Left ventricle myocardium inferior (tissue), 1 donor: ENCODE results near the gene STIM1. TPM values are rescaled to one million over a fixed set of nuclear protein-coding genes. Genes with fewer than 3 reads are reported as not detected.

Experiments
- DNase-seq: peaks from one replicate; pipeline ENCODE4 v3.0.0-alpha.2; 2020
- H3K27ac ChIP-seq: fragments of 200-600 bp; replicated peaks from 2 replicates; pipeline ENCODE4 v1.8.0; 2021
- H3K27me3 ChIP-seq: fragments of 200-600 bp; 2 replicates; pipeline ENCODE4 v1.8.0; 2021; ENCODE audit warnings: low read depth
- H3K36me3 ChIP-seq: fragments of 200-600 bp; 2 replicates; pipeline ENCODE4 v1.8.0; 2021
- H3K4me1 ChIP-seq: fragments of 200-600 bp; 2 replicates; pipeline ENCODE4 v1.8.0; 2021
- H3K4me3 ChIP-seq: fragments of 200-600 bp; 2 replicates; pipeline ENCODE4 v1.8.0; 2021; ENCODE audit warnings: mild to moderate bottlenecking, moderate library complexity
- H3K9me3 ChIP-seq: fragments of 200-600 bp; replicated peaks from 2 replicates; pipeline ENCODE4 v1.8.0; 2021
- CTCF ChIP-seq: fragments of 200-600 bp; IDR thresholded peaks from 2 replicates; pipeline ENCODE4 v1.8.0; 2021; ENCODE audit warnings: antibody characterized with exemption, mild to moderate bottlenecking, borderline replicate concordance
- intact Hi-C: fragments of 100-400 bp; cut with micrococcal nuclease; formaldehyde crosslinking; loops from one replicate; pipeline ENCODE4 v1.11.0; 2022
- total RNA-seq: library from RNA; stranded (reverse); fragmentation: NEBNext Ultra II Directional; extraction: Animal tissue kit (Norgen Biotek cat#: 25700); gene quantifications from one replicate; pipeline ENCODE4 v1.2.1, GENCODE V29; 2021
- donor health status: DM: no; HTN: yes; CAD: no; lungs with severe emphysema.

STIM1 gene
- total RNA-seq, 1 donor from 2014 or later = 32.0 TPM

GRCh38 chr11:3967695-3968094 is 112.2 kb downstream of the STIM1 start:
- H3K36me3 ChIP-seq = peaks cover 8% of the 10 kb centered on the region
- H3K27ac ChIP-seq = no peak overlapping the region
- peaks cover 9% of the 10 kb centered on the region for H3K4me1 ChIP-seq
- no peak for TF ChIP-seq CTCF
- no peaks in the 10 kb centered on the region for H3K9me3 ChIP-seq
- H3K27me3 ChIP-seq = no peaks in the 10 kb centered on the region
- intact Hi-C loops = no loop called here
- no peak overlapping the region for H3K4me3 ChIP-seq
- no peak for DNase-seq

GRCh38 chr11:3969200-3969599 is 113.7 kb downstream of the STIM1 start:
- intact Hi-C loops = no loop called here
- no peak overlapping the region for H3K27ac ChIP-seq

GRCh38 chr11:3969613-3970012 is 114.1 kb downstream of the STIM1 start:
- Histone ChIP-seq H3K4me3 (no peak overlapping the region), H3K27me3 (no peaks in the 10 kb centered on the region), H3K27ac (no peak overlapping the region), H3K4me1 (no peaks in the 10 kb centered on the region), H3K9me3 (no peaks in the 10 kb centered on the region), H3K36me3 (peaks cover 8% of the 10 kb centered on the region)
- TF ChIP-seq CTCF = no peak
- intact Hi-C loops = no loop called here
- no peak for DNase-seq

More at GRCh38 chr11:3969200-3969599, 113.7 kb downstream of the STIM1 start:
- Histone ChIP-seq H3K27me3 (no peaks in the 10 kb centered on the region), H3K9me3 (no peaks in the 10 kb centered on the region), H3K36me3 (peaks cover 8% of the 10 kb centered on the region), H3K4me1 (no peaks in the 10 kb centered on the region), H3K4me3 (no peak overlapping the region)
- no peak for TF ChIP-seq CTCF
- DNase-seq = no peak

- no peak overlapping the region for H3K27ac ChIP-seq
- H3K36me3 ChIP-seq = peaks cover 8% of the 10 kb centered on the region
- intact Hi-C loops = no loop called here
- no peaks in the 10 kb centered on the region for H3K4me1 ChIP-seq
- no peaks in the 10 kb centered on the region for H3K27me3 ChIP-seq
- TF ChIP-seq CTCF = no peak
- DNase-seq = no peak
- H3K4me3 ChIP-seq = no peak overlapping the region
- no peaks in the 10 kb centered on the region for H3K9me3 ChIP-seq
These were observed 114.6 kb downstream of the STIM1 start for GRCh38 chr11:3970108-3970507.

- Histone ChIP-seq H3K27ac (no peak overlapping the region), H3K9me3 (no peaks in the 10 kb centered on the region), H3K4me3 (no peak overlapping the region), H3K27me3 (no peaks in the 10 kb centered on the region), H3K36me3 (peaks cover 8% of the 10 kb centered on the region), H3K4me1 (no peaks in the 10 kb centered on the region)
- no peak for DNase-seq
- intact Hi-C loops = no loop called here
- no peak for TF ChIP-seq CTCF
These were observed 116.4 kb downstream of the STIM1 start for GRCh38 chr11:3971756-3972404.

GRCh38 chr11:3972431-3972830 is 117.0 kb downstream of the STIM1 start:
- Histone ChIP-seq H3K4me3 (no peak overlapping the region), H3K4me1 (no peaks in the 10 kb centered on the region), H3K27me3 (no peaks in the 10 kb centered on the region), H3K27ac (no peak overlapping the region), H3K36me3 (peaks cover 8% of the 10 kb centered on the region), H3K9me3 (no peaks in the 10 kb centered on the region)
- DNase-seq = no peak
- TF ChIP-seq CTCF = no peak
- intact Hi-C loops = no loop called here
